HG02852 (cell line): ENCODE measurements around the gene CORO7.

Experiments
- ATAC-seq: cut with Tn5 transposase; IDR thresholded peaks from one replicate; pipeline ENCODE4 v1.9.1; 2021; ENCODE audit warnings: mild to moderate bottlenecking, moderate library complexity; ENCODE audit not compliant: unreplicated experiment

The CORO7 gene

GRCh38 chr16:4373356-4373908 lies 43.0 kb downstream of the CORO7 start:
- ATAC-seq: no peak

- no peak for ATAC-seq
Measured at GRCh38 chr16:4372578-4373355, 43.6 kb downstream of the CORO7 start.

DNA sequence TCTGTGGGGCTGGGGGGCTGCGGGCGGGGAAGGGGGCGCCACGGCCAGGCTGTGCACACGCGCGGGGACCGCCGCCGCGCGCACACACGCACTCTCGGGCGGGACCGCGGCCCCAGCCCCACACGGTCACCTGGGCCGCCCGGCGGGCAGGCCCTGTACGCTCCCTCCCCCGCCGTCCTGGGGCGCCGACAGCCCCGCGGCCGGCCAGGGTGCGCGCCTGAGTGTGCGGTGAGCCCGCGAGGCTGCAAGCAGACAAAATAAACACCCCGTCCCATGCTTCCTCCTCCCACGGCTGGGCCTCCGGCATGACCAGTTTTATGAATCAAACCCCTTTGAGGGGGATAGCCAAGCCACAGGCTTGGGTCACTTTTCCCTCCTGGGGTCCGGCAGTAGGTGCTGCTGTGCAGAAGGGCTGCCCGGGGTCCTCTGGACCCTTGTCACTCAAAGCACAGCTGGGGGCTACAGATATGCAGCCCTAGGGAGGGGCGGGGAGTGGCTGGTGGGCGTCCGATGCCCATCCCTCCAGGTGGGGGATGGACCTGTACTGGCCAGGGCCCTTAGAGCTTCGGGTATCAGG lies 44.3 kb downstream of the CORO7 start:
- ATAC-seq: peak; percentile 22

GRCh38 chr16:4371357-4372000 lies 44.9 kb downstream of the CORO7 start, which contains the start of gene VASN:
Gene VASN (plus strand): TSS chr16:4371848. CDS start chr16:4380878, 9,030 bp downstream.
- ATAC-seq: peak; percentile 64

- ATAC-seq: no peak
Measured at GRCh38 chr16:4370570-4371356, 45.6 kb downstream of the CORO7 start.

DNA sequence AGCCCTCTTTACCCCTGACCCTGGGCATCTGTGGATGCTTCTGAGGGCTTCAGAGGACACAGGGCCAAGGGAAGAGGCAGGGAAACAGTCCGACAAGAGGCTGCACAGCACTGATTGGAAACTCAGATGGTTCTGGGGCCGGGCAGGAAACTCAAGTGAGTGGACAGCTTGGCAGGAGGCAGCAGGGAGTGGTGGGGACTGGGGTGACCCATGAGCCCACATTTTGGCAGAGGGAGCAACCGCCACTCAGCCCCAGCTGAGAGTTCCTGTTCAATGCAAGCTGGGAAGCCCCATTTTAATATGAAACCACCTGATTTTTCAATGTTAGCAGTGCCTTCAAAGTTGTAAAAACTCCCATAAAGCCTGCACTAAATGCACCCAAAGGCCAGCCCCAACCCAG lies 46.2 kb downstream of the CORO7 start:
- no peak for ATAC-seq

GRCh38 chr16:4369007-4369733 lies 47.2 kb downstream of the CORO7 start:
- ATAC-seq: no peak

- ATAC-seq: no peak
Measured at GRCh38 chr16:4367393-4367856, 49.0 kb downstream of the CORO7 start.

DNA sequence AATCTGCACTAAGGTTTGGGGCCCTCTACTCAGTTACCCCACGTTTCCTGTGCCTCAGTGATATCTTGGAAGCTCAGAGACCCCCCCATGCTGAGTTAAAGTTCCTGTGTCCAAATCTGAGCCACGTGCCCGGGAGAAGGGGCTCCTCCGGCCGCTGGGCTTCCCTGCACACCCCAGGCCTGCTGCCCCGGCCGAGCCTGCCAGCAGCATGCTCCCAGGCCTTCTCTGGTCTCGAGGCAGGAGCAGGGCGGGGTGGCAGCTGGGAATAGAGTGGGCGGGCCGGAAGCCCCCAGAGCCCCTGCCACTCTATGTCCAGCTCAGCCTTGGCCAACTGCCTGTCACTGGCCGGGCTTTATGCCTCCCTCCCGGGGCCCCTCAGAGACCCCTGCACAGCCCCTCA lies 50.4 kb downstream of the CORO7 start:
- ATAC-seq: no peak

GRCh38 chr16:4365615-4366014 lies 50.8 kb downstream of the CORO7 start:
- ATAC-seq: no peak

- ATAC-seq: no peak
Measured at GRCh38 chr16:4365014-4365406, 51.4 kb downstream of the CORO7 start.

GRCh38 chr16:4364196-4365013 lies 52.0 kb downstream of the CORO7 start:
- ATAC-seq: no peak

DNA sequence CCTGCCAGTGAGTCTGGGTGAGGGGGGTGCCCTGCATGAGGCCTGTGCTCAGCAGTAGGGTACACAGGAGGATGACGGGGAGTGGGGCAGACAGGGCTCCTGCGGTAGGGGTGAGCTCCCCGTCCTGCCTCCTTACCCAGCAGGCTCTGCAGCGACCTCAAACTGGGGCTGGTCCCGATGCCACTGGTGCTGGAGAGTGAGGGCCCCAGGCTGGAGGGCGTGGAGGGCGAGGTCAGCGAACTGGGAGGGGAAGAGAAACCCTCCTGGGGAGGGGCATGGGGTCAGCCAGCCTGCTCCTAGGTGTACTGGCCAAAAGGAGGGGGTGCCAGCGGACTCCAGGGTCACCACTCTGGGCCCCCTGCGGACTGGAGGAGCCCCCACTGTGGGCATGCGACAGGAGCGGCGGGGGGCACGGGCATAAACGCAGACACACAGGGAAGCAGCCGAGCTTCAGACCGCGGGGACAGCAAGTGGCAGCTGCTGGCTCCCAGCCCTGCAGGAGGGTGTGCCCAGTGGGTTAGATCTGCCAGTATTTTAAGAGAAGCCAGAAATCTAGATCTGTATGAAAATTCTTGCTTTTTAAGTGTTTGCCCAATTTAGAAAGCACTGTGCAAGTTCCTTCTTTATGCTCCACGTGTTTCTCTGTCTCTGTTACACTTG lies 53.8 kb downstream of the CORO7 start:
- ATAC-seq: no peak

DNA sequence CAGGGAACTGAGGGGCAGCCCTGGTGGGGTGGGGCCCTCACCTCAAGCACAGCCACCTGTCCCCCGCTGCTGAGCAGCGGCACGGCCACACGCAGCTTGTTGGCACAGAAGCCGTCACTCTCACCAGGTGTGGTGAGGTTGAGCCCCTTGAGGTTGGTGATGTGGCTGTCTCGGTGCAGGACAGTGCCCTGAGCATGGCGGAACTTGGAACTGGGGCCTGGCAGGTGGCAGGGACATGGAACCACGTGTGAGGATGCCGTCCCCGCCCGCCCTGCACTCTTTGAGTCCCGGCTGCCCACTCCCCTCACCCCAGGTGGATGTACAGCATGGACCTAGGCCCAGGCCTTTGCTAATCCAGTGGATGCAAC lies 54.5 kb downstream of the CORO7 start:
- no peak for ATAC-seq

DNA sequence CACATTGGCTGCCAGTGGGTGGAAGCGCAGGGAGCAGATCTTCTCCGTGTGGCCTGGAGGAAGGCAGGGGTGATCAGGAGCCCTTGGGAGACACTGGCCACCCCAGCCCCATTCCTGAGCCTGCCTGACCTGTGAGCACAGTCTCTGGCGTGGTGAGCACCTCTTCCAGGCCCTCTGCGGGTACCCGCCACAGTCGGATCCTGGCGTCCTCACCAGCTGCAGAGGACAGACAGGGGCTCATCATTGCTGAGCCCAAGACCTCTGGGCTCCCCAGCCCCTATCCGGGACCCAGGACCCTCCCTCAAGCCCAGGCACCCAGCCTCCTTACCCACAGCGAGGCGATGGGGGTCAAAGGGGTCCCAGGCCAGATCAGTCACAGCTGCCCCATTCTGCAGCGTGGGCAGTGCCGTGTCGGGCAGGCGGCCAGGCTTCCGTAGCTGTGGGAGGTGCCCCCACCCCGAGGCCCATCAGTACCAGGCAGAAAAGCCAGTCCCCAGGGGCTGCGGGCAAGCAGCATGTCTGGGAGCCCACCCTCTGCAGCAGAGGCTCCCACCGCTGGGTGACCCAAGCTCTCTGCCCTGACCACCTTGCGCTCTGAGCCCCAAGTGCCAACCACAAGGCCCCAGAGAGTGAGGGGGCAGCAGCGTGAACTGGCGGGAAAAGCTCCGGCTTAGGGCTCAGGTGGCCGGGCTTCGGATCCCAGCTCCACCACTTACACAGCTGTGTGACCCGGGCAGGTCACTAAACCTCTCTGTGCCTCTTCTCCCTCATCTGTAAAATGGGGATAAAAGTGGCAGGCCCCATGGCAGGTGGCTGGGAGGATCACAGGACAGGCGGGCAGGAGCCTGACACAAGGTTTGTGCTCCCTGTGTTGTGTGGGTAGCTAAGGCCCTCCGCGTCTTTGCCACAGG lies 55.1 kb downstream of the CORO7 start:
- ATAC-seq: no peak

DNA sequence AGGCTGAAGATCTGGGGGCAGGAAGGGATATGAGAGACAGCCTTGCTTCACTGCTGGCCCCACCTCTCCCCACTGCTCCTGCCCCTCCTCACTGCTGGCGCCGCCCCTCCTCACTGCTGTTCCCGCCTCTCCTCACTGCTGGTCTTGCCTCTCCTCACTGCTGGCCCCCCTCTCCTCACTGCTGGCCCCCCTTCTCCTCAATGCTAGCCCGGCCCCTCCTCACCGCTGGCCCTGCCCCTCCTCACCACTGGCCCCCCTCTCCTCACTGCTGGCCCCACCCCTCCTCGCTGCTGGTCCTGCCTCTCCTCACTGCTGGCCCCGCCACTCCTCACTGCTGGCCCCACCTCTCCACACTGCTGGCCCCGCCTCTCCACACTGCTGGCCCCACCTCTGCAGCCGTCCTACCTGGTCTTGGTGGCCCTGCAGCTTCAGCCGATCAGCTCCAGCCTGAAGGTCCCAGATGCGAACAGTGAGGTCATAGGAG lies 55.8 kb downstream of the CORO7 start:
- no peak for ATAC-seq

DNA sequence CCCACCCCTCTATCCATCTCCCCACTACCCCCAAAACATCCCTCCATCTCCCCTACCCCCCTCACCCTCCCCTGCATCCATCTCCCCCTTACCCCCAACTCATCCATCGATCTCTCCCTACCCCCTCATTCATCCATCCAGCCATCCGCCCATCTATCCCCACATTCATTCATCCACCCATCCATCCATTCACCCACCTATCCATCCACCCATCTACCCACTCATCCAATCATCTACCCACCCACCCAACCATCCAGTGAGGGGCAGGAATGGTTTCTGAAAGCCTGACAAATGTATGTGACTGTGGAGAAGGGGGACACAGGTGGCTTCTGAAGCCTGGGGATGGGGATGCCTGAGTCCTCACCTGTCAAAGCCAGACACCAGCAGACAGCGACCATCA lies 56.5 kb downstream of the CORO7 start:
- no peak for ATAC-seq
